ENCODE results near the gene PTPRU.
"Not testable (repeated sequence)": the region's sequence is repeated elsewhere in the genome, so short reads cannot be mapped to it uniquely, and the experiment has no call there.

Gene PTPRU

DNA sequence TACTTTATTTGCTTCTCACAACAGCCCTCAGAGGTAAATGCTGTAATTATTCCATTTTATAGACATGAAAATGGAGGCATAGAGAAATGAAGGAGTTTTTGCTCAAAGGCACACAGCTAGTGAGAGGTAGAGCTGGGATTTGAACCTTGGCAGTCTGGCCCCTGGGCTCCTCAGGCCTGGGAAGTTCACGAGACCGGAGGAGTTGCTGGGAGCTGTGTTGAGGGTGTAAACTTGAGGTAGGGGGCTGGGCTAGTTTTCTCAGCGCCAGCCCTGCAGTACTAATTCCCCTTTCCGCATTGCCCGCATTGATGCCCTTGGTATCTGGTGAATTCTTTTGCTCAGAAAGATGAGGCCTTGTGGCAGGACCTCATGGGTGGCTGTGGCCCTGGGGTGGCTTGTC is 73.3 kb downstream of the PTPRU start:
- TF ChIP-seq MYC (IDR thresholded peaks at IDR 0.05; ENCODE audit: low read depth, low read length) (no peak), POLR2A (IDR thresholded peaks at IDR 0.05; ENCODE audit: extremely low read depth, insufficient read length) (no peak)
- TF ChIP-seq, protein P1, sequence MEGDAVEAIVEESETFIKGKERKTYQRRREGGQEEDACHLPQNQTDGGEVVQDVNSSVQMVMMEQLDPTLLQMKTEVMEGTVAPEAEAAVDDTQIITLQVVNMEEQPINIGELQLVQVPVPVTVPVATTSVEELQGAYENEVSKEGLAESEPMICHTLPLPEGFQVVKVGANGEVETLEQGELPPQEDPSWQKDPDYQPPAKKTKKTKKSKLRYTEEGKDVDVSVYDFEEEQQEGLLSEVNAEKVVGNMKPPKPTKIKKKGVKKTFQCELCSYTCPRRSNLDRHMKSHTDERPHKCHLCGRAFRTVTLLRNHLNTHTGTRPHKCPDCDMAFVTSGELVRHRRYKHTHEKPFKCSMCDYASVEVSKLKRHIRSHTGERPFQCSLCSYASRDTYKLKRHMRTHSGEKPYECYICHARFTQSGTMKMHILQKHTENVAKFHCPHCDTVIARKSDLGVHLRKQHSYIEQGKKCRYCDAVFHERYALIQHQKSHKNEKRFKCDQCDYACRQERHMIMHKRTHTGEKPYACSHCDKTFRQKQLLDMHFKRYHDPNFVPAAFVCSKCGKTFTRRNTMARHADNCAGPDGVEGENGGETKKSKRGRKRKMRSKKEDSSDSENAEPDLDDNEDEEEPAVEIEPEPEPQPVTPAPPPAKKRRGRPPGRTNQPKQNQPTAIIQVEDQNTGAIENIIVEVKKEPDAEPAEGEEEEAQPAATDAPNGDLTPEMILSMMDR (IDR thresholded peaks at IDR 0.05; ENCODE audit: low read depth, low read length): no peak
- TF ChIP-seq, protein P2, sequence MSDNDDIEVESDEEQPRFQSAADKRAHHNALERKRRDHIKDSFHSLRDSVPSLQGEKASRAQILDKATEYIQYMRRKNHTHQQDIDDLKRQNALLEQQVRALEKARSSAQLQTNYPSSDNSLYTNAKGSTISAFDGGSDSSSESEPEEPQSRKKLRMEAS (IDR thresholded peaks at IDR 0.05; ENCODE audit: low read depth, low read length): no peak
- no peak overlapping the region for H3K4me3 ChIP-seq (ENCODE audit: low read depth, low read length)
- DNase-seq (ENCODE audit: low read depth): no peak

DNA sequence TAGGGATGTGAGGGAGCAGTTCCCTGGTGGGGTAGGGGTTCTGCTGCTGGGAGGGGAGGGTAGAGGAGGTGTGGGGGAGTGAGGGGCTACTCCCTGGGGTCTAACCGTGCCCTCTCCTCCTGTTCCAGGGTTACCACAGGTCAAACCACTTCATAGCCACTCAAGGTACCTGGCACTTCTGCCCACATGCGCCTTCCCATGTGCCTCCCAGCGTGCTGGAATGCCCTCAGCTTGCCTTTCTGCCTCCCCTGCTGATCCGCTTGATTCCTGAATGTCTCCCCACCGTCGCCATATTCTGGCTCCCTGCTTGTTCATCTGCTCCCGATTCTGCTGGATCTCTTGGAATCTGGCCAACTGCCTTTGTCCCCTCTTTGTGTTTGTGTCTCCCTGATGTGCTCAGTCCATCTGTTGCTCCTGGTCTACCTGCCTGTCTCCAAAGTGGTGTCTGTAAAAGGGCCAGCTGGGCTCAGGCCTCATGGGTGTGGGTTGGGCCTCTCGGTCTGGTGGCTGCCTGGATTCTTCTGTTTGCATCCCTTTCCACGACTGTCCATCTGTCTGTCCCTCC is 74.4 kb downstream of the PTPRU start:
- H3K4me3 ChIP-seq (ENCODE audit: low read depth, low read length): no peak overlapping the region
- TF ChIP-seq, protein P1 (IDR thresholded peaks at IDR 0.05; ENCODE audit: low read depth, low read length): no peak
- TF ChIP-seq MYC (IDR thresholded peaks at IDR 0.05; ENCODE audit: low read depth, low read length) (no peak), POLR2A (IDR thresholded peaks at IDR 0.05; ENCODE audit: extremely low read depth, insufficient read length) (no peak)
- TF ChIP-seq, protein P2 (IDR thresholded peaks at IDR 0.05; ENCODE audit: low read depth, low read length): no peak
- no peak for DNase-seq (ENCODE audit: low read depth)

DNA sequence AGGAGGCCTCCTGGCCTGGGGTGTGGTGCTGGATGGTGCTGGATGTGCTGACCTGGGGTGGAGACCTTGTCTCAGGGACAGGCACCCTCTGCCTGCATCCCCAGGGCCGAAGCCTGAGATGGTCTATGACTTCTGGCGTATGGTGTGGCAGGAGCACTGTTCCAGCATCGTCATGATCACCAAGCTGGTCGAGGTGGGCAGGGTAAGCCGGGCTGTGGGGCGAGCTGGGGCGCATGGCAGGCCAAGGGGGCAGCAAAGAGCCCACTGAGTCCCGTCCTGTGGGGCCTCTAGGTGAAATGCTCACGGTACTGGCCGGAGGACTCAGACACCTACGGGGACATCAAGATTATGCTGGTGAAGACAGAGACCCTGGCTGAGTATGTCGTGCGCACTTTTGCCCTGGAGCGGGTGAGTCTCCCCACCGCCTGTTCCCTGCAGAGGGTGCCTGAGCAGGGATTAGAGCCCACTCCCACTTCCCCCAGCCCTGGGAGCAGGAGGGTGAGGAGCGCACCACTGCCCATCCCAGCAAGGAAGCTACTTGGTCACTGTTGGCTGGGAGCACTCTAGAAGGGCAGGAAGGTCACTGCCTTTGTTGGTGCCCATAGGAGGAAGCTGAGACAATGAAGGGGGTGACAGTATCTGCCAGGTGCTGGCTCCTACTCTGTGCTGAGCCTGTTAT is 75.2 kb downstream of the PTPRU start:
- DNase-seq (ENCODE audit: low read depth): no peak
- no peak overlapping the region for H3K4me3 ChIP-seq (ENCODE audit: low read depth, low read length)
- TF ChIP-seq, protein P2 (IDR thresholded peaks at IDR 0.05; ENCODE audit: low read depth, low read length): no peak
- TF ChIP-seq, protein P1 (IDR thresholded peaks at IDR 0.05; ENCODE audit: low read depth, low read length): no peak
- TF ChIP-seq POLR2A (IDR thresholded peaks at IDR 0.05; ENCODE audit: extremely low read depth, insufficient read length) (no peak), MYC (IDR thresholded peaks at IDR 0.05; ENCODE audit: low read depth, low read length) (no peak)

DNA sequence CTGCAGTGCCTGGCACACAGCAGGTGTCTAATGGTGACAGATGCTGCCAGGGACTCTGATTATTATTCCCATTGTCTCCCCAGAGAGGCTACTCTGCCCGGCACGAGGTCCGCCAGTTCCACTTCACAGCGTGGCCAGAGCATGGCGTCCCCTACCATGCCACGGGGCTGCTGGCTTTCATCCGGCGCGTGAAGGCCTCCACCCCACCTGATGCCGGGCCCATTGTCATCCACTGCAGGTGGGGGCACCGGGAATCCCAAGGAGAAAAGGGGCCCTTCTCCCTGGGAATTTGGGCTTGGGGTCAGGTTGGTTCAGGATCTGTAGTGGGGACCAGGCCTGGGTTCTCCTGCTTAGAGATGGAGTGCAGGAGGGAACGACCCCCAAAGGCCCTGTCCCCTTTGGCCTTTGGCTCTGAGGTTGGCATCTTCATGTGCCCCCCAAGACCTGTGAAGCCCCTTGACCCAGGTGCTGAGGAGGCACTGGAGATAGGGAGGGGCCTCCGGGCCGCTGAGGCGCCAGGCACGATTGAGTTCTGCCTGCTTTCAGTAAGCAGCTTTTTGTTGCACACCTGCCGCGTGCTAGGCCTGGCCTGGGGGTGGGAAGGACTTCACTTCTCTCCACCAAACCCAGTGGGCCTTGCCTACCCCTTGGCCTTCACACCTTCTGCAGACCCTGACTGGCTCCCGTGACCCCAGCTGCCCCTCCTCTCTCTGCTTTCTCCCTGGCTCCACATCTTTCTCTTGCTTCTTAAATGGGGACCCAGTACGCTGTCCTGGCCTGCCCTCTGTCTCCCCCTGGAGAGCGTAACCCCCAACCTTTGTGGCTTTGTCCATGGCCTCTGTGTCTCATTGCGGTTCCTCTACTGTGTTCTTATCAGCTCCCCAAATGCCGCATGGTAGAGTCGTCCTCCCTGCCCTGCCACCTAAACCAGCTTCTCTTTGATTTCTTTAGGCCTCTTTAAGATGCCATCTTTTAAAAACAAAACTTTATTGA is 76.4 kb downstream of the PTPRU start:
- no peak for TF ChIP-seq MYC (IDR thresholded peaks at IDR 0.05; ENCODE audit: low read depth, low read length)
- TF ChIP-seq, protein P2 (IDR thresholded peaks at IDR 0.05; ENCODE audit: low read depth, low read length): no peak
- no peak overlapping the region for H3K4me3 ChIP-seq (ENCODE audit: low read depth, low read length)
- no peak for DNase-seq (ENCODE audit: low read depth)

DNA sequence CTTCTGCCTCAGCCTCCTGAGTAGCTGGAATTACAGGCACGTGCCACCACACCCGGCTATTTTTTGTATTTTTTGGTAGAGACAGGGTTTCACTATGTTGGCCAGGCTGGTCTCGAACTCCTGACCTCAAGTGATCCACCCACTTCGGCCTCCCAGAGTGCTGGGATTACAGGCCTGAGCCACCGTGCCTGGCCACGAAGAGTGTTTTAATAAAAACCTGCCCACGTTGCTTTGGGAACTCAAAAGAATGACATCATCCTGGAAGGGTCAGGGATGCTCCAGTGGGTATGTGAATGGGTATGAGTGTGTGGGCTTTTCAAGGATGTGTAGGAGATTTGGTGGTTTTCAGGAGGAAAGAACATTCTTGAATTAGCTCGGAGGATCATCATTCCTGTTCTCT is 78.4 kb downstream of the PTPRU start:
- DNase-seq (ENCODE audit: low read depth); H3K4me3 ChIP-seq (ENCODE audit: low read depth, low read length): not testable (repeated sequence)

DNA sequence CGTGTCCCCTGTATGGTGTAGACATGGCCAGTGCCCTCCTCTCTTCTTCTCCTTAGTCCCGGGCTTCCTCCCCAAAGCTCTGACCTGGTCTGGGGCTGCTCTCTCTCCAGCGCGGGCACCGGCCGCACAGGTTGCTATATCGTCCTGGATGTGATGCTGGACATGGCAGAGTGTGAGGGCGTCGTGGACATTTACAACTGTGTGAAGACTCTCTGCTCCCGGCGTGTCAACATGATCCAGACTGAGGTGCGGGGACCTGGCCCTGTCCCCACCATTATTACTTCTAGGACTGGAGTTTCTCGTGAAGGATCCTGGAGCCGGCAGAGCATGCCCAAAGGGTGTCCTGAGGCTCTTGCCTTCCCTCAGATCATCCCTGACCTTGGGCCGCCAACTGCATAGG is 78.9 kb downstream of the PTPRU start:
- DNase-seq (ENCODE audit: low read depth): no peak
- TF ChIP-seq MYC (IDR thresholded peaks at IDR 0.05; ENCODE audit: low read depth, low read length) (no peak), POLR2A (IDR thresholded peaks at IDR 0.05; ENCODE audit: extremely low read depth, insufficient read length) (no peak)
- TF ChIP-seq, protein P1 (IDR thresholded peaks at IDR 0.05; ENCODE audit: low read depth, low read length): no peak
- no peak overlapping the region for H3K4me3 ChIP-seq (ENCODE audit: low read depth, low read length)
